Measurements from ENCODE around the gene SERPINB6. TPM values are rescaled to one million over a fixed set of nuclear protein-coding genes. Genes with fewer than 3 reads are reported as not detected.

The SERPINB6 gene
- total RNA-seq, 2 experiments from 2014 or later: 13.2 TPM; not detected in 1

- ChIA-PET CTCF (ENCODE audit: unreplicated experiment) (no interaction called here), POLR2A (no interaction called here)
- Histone ChIP-seq H3K4me3 (ENCODE audit: low read depth, low read length, poor library complexity, severe bottlenecking) (no peak overlapping the region), H3K4me2 (ENCODE audit: low read length) (no peak overlapping the region), H3K9me3 (ENCODE audit: low read length) (no peaks in the 10 kb centered on the region), H3K36me3 (ENCODE audit: insufficient read depth, low read length) (no peaks in the 10 kb centered on the region), H2AFZ (ENCODE audit: low read length) (no peak overlapping the region), H3K27ac (ENCODE audit: low read depth, low read length, poor library complexity, severe bottlenecking) (no peak overlapping the region), H4K20me1 (ENCODE audit: insufficient read depth, low read length) (no peaks in the 10 kb centered on the region), H3K9me2 (ENCODE audit: insufficient read depth, low read length) (no peaks in the 10 kb centered on the region), H3K79me2 (ENCODE audit: insufficient read depth, low read depth, low read length) (no peaks in the 10 kb centered on the region), H3K4me1 (ENCODE audit: insufficient read depth, low read length, poor library complexity, severe bottlenecking) (no peaks in the 10 kb centered on the region)
- intact Hi-C loops (cut with micrococcal nuclease; ENCODE audit: unreplicated experiment): loop anchor here (10.0 kb wide), 2 partner anchors 252 to 372 kb away; no protein-coding TSS in a partner anchor
- DNase-seq (ENCODE audit: low spot score): no peak
- TF ChIP-seq EZH2phosphoT487 (IDR thresholded peaks at IDR 0.05; ENCODE audit: borderline replicate concordance, low read depth, low read length): no peak
- no peak for TF ChIP-seq CTCF (conservative IDR thresholded peaks at IDR 0.05; ENCODE audit: low read length)
- no TSS peak for BruUV-seq (replicated peaks)
Measured at GRCh38 chr6:2982426-2983117, 11.2 kb upstream of the SERPINB6 start.

- no TSS peak for BruUV-seq (replicated peaks)
- Histone ChIP-seq H3K4me1 (ENCODE audit: insufficient read depth, low read length, poor library complexity, severe bottlenecking) (no peaks in the 10 kb centered on the region), H3K36me3 (ENCODE audit: insufficient read depth, low read length) (no peaks in the 10 kb centered on the region), H3K9me3 (ENCODE audit: low read length) (no peaks in the 10 kb centered on the region), H3K4me2 (ENCODE audit: low read length) (no peak overlapping the region), H4K20me1 (ENCODE audit: insufficient read depth, low read length) (no peaks in the 10 kb centered on the region), H3K27ac (ENCODE audit: low read depth, low read length, poor library complexity, severe bottlenecking) (no peak overlapping the region), H3K9me2 (ENCODE audit: insufficient read depth, low read length) (no peaks in the 10 kb centered on the region), H2AFZ (ENCODE audit: low read length) (no peak overlapping the region), H3K4me3 (ENCODE audit: low read depth, low read length, poor library complexity, severe bottlenecking) (no peak overlapping the region), H3K79me2 (ENCODE audit: insufficient read depth, low read depth, low read length) (no peaks in the 10 kb centered on the region)
- ChIA-PET CTCF (ENCODE audit: unreplicated experiment) (no interaction called here), POLR2A (interaction anchor here (0.8 to 1.0 kb wide), 2 partner anchors 14 to 151 kb away, joined by 3 read pairs; no protein-coding TSS in a partner anchor)
- DNase-seq (ENCODE audit: low spot score): no peak
- TF ChIP-seq EZH2phosphoT487 (IDR thresholded peaks at IDR 0.05; ENCODE audit: borderline replicate concordance, low read depth, low read length) (no peak), CTCF (conservative IDR thresholded peaks at IDR 0.05; ENCODE audit: low read length) (no peak)
- intact Hi-C loops (cut with micrococcal nuclease; ENCODE audit: unreplicated experiment): loop anchor here (10.0 kb wide), 2 partner anchors 254 to 374 kb away; no protein-coding TSS in a partner anchor
Measured at GRCh38 chr6:2980465-2980855, 9.1 kb upstream of the SERPINB6 start.

GRCh38 chr6:2979819-2980464 lies 8.6 kb upstream of the SERPINB6 start:
- no peak overlapping the region for H3K4me3 ChIP-seq (ENCODE audit: low read depth, low read length, poor library complexity, severe bottlenecking)
- H4K20me1 ChIP-seq (ENCODE audit: insufficient read depth, low read length): no peaks in the 10 kb centered on the region
- no peaks in the 10 kb centered on the region for H3K4me1 ChIP-seq (ENCODE audit: insufficient read depth, low read length, poor library complexity, severe bottlenecking)
- ChIA-PET CTCF (ENCODE audit: unreplicated experiment) (no interaction called here), POLR2A (interaction anchor here (0.6 to 1.0 kb wide), 5 partner anchors 13 to 1313 kb away, joined by 3 to 6 read pairs (median 3); no protein-coding TSS in a partner anchor)
- no peak overlapping the region for H3K27ac ChIP-seq (ENCODE audit: low read depth, low read length, poor library complexity, severe bottlenecking)
- no peaks in the 10 kb centered on the region for H3K36me3 ChIP-seq (ENCODE audit: insufficient read depth, low read length)
- BruUV-seq (replicated peaks): no TSS peak
- TF ChIP-seq CTCF (conservative IDR thresholded peaks at IDR 0.05; ENCODE audit: low read length) (no peak), EZH2phosphoT487 (IDR thresholded peaks at IDR 0.05; ENCODE audit: borderline replicate concordance, low read depth, low read length) (no peak)
- no peak for DNase-seq (ENCODE audit: low spot score)
- no peaks in the 10 kb centered on the region for H3K79me2 ChIP-seq (ENCODE audit: insufficient read depth, low read depth, low read length)
- no peaks in the 10 kb centered on the region for H3K9me2 ChIP-seq (ENCODE audit: insufficient read depth, low read length)
- H3K9me3 ChIP-seq (ENCODE audit: low read length): no peaks in the 10 kb centered on the region
- no peak overlapping the region for H3K4me2 ChIP-seq (ENCODE audit: low read length)
- H2AFZ ChIP-seq (ENCODE audit: low read length): no peak overlapping the region
- intact Hi-C loops (cut with micrococcal nuclease; ENCODE audit: unreplicated experiment): loop anchor here (10.0 kb wide), 2 partner anchors 255 to 375 kb away; no protein-coding TSS in a partner anchor

Data from OCI-LY7 (cell line).